Stimulated activated CD4-positive, alpha-beta T cell treated with anti-CD3 and anti-CD28 coated beads, Interleukin-4, amount 100 ng/mL, for 1 hour (primary cell): ENCODE results near the gene AURKAIP1.
"Not testable (repeated sequence)": the region's sequence is repeated elsewhere in the genome, so short reads cannot be mapped to it uniquely, and the experiment has no call there.

Source experiments
- DNase-seq: peaks from one replicate; pipeline ENCODE4 v3.0.0-alpha.2; 2020

The AURKAIP1 gene

DNA sequence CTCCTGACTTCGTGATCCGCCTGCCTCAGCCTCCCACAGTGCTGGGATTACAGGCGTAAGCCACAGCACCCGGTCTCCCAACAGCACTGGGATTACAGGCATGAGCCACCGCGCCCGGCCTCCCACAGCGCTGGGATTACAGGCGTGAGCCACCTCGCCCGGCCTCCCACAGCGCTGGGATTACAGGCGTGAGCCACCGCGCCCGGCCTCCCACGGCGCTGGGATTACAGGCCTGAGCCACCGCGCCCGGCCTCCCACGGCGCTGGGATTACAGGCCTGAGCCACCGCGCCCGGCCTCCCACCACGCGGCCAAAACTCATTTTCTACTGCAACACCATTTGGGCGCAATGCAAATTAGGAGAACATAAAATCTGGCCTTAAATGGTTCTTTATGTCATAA is 10.3 kb upstream of the AURKAIP1 start:
- DNase-seq, result not testable (repeated sequence)

DNA sequence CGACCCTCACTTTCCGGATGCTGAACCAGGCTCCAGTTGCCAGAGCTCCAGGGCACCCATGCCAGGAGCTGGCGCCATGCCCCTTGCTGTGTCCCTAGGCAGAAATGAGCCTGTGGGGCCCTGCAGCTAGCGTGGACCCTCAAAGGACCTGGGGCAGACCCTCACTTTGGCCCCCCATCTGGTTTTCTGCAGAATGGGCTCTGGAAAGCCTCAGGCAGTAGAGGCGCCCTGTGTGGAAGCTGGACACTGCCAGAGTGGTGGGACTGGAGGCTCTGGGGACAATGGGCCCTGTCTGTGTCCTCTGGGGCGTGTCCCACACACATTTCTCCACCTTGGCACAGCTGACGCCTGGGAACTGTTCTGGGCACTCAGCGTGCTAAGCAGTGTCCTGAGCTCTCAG is 6.3 kb upstream of the AURKAIP1 start:
- no peak for DNase-seq

DNA sequence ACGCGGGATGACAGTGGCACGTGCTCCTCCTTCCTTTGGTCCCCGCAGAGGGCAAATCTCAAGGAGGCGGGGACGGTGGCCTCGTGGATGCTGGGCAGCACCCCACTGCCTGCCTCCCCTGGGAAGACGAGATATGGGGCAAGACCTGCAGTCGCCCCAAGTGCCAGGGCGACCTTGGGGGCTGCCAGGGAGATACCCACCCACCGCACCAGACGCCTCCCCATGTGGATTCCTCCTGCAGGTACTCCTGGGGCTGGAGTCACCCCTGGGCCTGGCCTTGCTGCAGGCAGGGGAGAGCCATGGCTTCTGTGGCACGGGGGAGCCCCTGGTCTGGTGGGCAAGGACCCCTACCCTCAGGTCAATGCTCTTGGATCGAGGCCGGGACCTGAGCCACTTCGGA is 5.9 kb upstream of the AURKAIP1 start:
- DNase-seq, result no peak

DNA sequence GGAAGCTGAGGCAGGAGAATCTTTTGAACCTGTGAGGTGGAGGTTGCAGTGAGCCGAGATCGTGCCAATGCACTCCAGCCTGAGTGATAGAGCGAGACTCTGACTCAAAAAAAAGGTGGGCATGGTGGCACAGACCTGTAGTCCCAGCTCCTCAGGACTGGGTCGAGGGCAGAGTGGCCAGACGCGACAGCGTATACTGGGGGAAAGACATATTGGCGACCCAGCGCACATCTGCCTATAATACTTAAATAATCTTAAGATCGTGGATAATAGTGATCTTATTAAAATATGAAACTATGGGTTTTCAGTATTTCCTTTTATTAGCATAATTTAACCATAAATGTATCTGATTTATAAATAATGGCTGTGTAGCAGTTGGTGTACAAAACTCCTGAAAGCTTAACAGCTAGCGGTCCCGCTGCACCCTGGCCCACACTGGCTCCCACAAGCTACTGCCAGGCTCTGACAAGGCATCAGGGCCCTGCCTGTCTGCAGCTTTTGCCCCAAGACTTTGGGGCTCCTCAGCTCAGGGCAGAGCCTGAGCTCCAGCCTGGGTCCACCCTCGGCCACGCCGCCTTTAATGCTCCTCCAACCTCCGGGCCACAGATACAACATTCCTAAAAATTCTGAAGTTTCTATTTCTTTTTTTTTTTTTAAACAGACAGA is 2.7 kb upstream of the AURKAIP1 start:
- no peak for DNase-seq

DNA sequence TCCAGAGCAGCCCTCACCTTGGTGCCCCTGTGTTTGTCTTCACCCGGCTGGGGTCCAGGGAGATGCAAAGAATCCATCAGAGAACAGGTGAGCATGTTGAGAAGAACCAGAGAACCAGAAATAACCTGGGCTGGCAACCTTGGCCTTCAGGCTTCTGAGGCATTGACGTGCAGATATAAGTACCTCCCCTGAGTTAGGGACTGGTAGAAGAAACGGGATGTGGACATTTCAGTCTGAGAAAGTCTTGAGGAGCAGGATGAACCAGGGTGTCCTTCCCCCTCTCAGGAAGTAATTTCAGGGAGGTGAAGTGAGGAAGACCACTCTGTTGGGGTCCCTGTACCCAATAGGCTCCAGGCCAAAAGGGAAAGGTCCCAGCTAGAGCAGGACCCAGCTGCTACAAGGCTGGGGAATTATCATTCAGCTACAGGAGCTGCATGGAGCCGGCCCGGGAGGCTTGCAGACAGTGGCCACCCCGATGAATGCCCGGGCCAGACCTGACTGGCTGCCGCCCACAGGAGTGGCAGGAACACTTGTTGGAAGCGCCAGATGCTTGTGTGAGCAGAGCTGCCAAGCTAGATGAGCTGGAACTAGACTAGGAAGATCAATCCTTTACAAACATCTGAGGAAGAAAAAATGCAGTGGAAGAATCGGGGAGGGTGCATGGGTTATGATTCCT is 1.7 kb upstream of the AURKAIP1 start:
- no peak for DNase-seq

DNA sequence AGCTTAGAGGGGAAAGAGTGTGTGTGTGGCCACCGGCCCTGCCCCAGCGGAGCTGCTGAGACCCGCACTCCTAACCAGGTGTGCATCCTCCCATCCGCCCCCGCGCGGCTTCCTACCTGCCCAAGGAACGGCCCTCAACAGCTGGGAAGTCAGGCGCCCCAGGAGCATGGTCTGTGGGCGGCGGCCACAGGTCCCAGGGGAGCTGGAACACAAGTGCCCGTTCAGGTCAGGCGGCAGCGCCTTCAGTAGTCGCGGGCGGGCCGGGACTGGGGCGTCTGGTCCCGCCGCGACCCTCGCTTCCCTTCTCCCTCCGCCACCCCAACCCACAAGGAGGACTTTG is 448 bp downstream of the AURKAIP1 start:
- no peak for DNase-seq

DNA sequence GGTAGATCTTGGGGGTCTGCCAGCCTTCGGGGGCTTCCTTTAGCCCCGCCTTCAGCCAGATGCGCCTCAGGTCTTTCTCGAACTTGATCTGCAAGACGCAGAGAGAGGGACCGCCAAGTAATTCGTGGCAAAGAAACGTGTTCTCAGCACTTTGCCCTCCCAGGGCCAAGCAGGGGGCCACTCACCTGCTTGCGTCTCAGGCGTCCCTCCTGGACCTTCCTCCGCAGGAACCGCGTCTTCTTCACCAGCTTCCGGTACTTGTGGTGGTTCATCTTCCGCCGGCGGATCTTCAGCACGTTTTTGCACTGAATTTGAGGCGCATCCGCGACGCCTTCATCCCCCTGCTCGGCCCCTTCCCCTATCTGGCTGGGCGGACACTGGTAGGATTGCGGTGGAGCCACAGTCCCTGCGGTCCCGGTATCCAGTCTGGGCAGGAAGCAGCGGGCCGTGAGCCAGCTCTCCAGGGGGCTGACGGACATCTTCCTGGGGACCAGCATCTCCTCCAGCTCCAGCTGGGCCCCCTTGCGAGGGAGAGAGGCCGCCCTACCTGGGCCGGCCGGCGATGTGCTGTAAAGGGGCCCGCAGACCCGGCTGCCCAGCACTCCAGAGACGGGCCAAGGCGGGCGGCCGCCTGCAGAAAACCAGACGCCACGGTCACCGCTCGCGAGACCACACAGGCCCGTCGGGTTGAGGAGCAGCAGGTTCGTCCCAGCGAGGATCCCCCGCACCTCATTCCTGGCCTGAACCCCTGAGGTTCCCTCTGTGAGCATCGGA is 1.0 kb downstream of the AURKAIP1 start:
- no peak for DNase-seq

DNA sequence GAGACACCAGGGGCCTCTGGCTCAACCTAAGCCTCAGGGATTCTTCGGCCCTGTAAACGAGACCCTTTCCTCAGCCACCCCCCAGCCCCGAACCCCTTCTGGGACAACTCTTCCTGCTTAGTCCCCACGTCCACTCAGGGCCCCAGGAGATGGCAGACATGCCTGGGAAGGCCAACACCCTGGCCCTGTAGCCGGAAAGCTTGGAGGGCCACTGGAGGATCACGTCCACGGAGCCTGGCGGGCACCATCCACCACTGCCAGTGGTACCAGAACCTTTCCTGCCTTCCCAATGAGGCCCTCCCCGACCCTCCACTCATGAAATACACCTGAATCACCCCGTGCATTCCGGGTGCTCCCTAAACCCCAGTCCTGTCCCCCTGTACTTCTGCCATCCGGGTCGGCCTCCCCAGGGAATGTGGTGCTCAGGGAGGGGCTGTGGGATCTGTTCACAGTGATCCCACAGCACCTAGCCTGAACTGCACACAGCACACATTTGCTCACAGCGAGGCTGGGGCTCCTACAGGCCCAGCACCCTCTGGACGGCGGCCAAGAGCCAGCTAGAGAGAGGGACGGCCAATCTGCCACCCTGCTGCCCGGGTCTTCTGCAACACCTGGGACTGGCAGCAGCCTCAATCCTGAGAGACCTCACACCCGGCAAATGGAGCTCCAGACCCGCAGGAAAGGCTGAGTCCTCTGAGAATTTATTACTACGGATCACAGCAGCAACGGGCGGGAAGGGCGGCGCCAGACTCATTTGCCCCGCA is 1.8 kb downstream of the AURKAIP1 start:
- no peak for DNase-seq

DNA sequence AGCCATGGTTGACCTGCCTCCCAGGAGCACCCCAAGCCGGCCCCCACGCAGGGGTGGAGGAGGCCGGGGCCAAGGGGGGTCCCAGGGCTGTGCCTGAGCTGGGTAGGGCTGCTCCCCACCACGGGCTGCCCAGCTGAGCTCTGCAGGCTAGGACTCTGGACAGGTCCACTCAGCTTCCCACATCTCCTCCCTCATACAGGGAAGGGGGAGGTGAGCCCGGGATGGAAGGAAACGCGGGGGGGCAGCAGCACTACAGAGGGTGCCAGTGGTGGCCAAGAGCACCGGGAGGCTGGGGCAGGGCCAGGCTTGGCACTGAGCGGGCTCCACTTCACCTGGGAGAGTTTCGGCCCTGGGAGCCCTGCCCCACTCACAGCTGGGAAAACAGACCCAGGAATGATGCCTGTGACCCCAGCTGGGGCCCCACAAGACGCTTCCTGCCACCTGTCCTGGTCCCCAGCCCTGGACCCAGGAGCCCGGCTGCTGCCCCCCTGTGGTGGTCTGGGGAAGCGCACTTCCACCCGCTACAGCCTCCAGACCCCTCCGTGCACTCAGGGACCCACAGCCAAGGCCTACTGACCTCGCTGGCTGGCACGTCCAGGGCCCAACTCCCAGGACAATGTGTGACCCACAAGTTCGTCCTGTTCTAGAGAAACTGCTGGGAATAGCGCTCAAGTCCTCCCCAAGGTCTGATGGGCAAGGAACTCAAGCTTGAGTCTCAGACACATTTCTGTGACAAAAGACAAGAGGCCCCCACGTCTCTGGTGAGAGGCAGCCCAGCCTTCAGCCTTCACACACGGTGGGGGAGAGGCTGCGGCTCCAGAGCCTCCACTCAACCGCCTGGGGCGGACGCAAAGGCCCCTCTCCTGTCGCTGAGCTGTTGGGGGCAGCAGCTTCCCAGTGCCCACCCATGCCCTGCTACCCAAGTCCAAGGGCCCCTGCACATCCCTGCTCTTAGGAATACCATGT is 3.0 kb downstream of the AURKAIP1 start:
- DNase-seq, result peak; percentile 80

DNA sequence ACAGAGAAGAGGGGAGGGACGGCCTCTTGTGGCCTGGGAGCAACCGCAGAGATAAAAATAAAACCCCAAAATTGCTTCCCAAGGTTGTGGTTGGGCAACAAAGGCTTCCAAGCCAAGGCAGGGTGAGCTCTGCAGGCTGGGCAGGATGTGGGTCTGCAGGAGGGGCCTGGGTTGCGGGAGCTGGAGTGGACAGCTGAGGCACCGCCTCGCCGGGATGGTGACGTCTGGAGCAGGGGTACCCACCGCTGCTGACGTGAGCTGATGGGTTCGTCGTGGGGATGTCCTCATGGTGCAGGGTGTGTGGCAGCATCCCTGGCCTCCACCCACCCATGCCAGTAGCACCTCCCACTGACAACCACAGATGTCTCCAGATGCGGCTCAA is 3.7 kb downstream of the AURKAIP1 start:
- no peak for DNase-seq

DNA sequence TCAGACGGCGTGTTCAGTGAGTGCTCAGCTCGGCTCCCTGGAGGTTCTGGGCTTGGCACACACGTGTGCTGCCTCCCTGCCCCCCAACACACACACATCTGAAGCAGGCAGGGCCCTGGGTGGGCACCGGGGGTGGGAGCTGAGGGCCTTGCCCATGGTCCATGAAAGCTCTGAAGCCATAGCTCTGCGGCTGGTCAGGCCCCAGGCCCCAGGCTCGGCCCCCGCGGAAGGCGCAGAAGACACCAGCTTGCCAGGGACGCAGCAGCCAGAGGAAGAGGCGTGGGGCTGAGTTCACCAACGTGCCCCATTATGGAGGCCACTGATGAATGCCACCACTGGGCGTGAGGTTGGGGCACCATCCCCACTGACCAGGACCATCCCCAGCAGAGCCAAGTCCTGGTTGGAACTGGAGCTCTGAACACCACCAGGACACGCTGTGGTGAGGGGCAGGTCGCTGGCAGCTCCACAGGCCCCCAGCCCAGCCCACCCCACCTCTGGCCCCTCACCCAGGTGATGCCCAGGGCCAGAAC is 4.2 kb downstream of the AURKAIP1 start:
- DNase-seq, result no peak

DNA sequence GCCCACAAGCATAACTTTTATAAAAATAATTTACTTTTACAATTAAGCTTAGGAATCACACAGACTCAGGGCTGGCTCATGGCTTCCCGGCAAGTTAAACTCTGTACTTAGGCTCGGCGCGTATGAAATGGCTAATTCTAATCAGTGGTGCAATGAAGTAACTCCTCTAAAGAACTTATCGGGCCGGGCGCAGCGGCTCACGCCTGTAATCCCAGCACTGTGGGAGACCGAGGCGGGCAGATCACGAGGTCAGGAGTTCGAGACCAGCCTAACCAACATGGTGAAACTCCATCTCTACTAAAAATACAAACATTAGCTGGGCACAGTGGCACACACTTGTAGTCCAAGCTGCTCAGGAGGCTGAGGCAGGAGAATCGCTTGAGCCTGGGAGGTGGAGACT is 4.9 kb downstream of the AURKAIP1 start:
- not testable (repeated sequence) for DNase-seq

DNA sequence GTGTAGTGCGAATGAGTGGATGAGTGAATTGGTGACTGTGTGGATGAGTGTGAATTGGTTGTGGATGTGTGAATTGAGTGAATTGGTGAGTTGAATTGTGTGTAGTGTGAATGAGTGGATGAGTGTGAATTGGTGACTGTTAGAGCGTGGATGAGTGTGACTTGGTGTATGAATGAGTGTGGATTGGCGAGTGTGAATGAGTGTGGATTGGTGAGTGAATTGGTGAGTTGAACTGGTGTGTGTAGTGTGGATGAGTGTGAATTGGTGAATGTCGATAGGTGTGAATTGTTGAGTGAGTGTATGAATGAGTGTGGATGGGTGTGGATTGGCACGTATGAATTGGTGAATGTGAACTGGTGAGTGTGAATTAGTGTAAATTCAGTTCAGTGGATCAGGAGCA is 7.7 kb downstream of the AURKAIP1 start:
- DNase-seq, result no peak

DNA sequence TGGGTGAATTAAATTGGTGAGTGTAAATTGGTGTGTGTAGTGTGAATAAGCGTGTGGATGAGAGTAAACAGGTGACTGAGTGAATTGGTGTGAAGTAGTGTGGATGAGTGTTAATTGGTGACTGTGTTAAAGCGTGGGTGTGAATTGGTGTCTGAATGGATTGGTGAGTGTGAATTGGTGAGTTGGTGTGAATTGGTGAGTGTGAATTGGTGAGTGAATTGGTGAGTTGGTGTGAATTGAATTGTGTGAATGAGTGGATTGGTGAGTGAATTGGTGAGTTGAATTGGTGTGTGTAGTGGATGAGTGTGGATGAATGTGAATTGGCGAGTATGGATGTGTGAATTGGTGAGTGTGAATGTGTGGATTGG is 8.3 kb downstream of the AURKAIP1 start:
- no peak for DNase-seq

DNA sequence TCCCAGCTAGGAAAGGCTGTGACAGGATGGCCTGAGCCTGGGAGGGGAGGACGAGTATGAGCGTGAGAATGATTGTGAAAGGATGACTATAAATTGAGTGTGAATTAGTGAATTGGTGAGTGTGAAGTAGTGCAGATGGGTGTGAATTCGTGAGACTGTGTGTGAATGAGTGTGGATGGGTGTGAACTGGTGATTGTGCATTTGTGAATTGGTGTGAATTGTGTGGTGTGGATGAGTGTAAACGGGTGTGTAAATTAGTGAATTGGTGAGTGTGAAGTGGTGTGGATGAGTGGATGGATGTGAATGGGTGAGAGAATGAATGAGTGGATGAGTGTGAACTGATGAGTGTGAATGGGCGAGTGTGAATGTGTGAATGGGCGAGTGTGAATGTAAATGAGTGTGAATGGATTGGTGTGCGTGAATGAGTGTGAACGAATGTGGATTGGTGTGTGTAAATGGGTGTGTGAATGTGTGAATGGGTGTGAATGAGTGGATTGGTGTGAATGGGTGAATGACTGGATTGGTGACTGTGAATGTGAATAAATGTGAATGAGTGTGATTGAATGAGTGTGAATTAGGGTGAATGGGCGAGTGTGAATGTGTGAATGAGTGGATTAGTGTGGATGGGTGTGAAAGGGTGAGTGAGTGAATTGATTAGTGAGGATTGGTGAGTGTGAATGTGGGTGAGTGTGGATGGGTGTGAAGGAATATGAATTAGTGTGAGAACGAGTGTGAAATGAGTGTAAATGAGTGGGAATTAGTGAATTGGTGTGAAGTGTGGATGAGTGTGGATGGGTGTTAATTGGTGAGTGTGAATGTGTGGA is 8.9 kb downstream of the AURKAIP1 start:
- DNase-seq, result no peak

DNA sequence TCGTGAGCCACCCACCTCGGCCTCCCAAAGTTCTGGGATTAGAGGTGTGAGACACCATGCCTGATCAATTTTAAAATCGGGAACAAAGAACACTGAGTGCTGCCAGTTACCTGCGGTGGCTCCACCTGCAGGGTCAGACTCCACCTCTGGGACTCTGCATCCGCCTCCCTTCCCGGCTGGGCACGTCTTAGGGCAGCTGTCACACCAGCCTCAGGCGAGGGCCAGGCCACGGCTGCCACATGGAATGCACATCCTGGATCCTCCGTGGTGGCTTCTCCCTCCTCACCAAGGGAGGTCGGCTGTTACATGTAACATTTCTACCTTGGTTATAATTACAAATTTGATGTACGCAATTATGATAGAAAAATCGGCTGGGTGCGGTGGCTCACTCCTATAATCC is 10.7 kb downstream of the AURKAIP1 start:
- DNase-seq, result no peak

DNA sequence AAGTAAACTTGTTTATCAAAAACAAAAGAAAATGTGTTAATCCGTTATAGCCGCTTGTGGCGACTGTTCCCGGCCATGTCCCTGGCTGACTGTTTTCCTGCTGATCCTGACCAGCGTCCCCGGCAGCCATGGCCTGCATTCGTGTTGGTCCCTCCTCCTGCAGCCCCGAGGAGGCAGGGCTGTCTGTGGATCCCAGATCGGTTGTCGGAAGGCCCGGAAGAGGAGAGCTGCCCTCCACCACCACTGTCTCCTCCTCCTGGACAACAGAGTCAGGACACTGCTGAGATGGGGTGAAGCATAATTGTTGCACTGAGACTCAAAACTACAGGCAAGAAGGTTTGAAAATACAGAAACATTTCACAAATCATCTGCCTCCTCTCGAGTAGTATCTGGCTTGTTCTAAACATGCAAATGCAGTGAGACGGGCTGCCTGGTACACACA is 13.0 kb downstream of the AURKAIP1 start:
- no peak for DNase-seq

DNA sequence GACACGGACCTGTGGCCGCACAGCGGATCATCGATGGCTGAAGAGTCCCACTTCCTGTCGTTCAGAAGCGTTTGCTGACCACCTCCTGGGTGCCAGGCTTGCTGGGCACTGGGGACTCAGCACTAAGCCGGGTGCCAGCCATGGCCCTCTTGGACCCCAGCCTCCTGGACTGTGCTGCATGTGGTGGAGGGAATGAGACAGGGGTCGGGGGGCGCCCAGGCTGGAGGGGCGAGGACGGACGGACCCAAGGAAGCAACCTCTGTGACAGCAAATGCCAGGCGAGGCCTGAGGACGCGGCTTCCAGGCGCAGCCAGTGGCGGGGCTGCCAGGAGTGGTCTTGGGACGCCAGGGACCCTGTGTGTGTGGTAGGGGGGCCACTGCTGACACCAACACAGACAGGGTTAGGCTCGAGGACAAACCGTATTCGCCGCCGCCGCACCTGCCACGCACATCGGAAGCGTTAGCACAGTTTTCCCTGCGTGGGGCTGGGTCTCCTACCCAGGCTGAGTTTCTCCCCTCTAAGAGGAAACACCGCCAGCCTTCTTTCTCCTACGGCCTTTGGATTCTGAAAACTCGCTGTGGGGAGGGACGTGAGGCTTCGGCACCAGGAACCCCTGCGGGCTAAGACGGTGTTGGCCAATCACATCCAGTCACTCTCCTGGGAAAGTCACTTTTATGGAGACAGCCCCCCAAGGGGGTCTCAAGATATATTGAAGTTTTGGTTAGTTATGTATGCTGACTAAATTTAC is 13.6 kb downstream of the AURKAIP1 start:
- DNase-seq, result no peak

DNA sequence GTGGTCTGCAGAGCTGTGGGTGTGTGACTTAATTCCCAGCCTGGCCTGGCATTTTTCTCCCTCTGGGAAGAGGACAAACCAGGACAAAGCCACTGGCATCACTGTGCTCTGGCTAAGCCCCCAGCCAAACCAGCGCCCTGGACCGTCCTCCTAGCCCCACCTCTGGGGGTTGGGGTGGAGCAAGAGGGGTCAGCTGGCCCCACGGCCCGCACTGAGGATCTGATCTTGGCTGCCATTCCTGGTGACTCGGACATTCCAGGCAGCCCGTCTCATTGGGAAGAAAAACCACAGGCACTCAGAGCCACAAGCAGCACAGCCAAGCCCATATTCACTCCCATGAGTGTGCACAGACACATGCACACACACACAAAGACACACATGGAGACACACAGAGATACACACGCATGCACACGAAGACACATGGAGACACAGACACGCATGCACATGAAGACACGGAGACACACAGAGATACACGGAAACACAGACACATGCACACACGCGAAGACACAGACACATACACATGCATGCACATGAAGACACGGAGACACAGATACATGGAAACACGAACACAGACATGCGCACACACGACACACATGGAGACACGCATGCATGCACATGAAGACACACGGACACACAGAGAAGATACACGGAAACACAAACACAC is 14.4 kb downstream of the AURKAIP1 start:
- DNase-seq, result no peak
